K562 (cell line): ENCODE results near the gene DDR2. TPM values are rescaled to one million over a fixed set of nuclear protein-coding genes. Genes with fewer than 3 reads are reported as not detected.

ENCODE experiments used
- ATAC-seq: fragments of 200-7000 bp; cut with Tn5 transposase; 3 replicates; pipeline ENCODE4 v1.9.1; 2020; ENCODE audit warnings: moderate library complexity
- BruUV-seq: library from RNA; stranded (reverse); fragments of 400-500 nt; replicated peaks from 2 replicates; lab custom pipeline; 2021; lab: Mats Ljungman, UMichigan
- CTCF ChIA-PET: fragments of 300-600 bp; formaldehyde crosslinking; extraction: SDS; loops from one replicate; lab custom pipeline; 2021; ENCODE audit warnings: low intra/inter-chr PET ratio; lab: Yijun Ruan, JAX
- POLR2A ChIA-PET: fragments of 300-600, 350-650 bp; sonication (Branson Sonifier 250); formaldehyde crosslinking; extraction: SDS; loops from one replicate; lab custom pipeline; 2021; ENCODE audit warnings: antibody characterized with exemption, inconsistent platforms; lab: Yijun Ruan, JAX
- DNase-seq, 4 experiments: peaks; one replicate each; pipeline versions ENCODE4 v3.0.0 to v3.0.0-alpha.2; 2011 to 2018; ENCODE audit warnings: low spot score in 3 of 4, mixed read lengths in 3 of 4; ENCODE audit errors: extremely low read depth in 1 of 4
- FAIRE-seq: peaks from 2 replicates; lab custom pipeline; 2011; peaks lifted over from hg19 to GRCh38; lab: Jason Lieb, UNC
- H2AFZ ChIP-seq: 2 replicates; pipeline ENCODE4 v1.6.0; 2011; ENCODE audit warnings: low read depth, low read length, control low read depth, inconsistent platforms
- H3K27ac ChIP-seq: fragments of 200-600 bp; 3 replicates; pipeline ENCODE4 v1.8.0; 2011; ENCODE audit warnings: low read depth, mild to moderate bottlenecking, control low read depth, inconsistent platforms, low read length, moderate library complexity, mixed read lengths; ENCODE audit errors: extremely low read depth
- H3K27me3 ChIP-seq, 2 experiments: fragments of 300-600 bp in 1 of 2; 2 replicates in 1 of 2; 3 replicates in 1 of 2; pipeline versions ENCODE4 v1.6.0 to v1.8.0; 2011; ENCODE audit warnings: inconsistent platforms in 2 of 2, low read length in 2 of 2, mild to moderate bottlenecking in 1 of 2, mixed read lengths in 1 of 2, moderate library complexity in 1 of 2; ENCODE audit not compliant: control insufficient read depth in 2 of 2, insufficient read depth in 2 of 2
- H3K36me3 ChIP-seq: fragments of 300-600 bp; 3 replicates; pipeline ENCODE4 v1.8.0; 2011; ENCODE audit warnings: mild to moderate bottlenecking, low read length, inconsistent platforms; ENCODE audit not compliant: control insufficient read depth, insufficient read depth
- H3K4me1 ChIP-seq, 2 experiments: fragments of 200-600 bp in 1 of 2; replicated peaks in 1 of 2; 2 replicates in 1 of 2; 3 replicates in 1 of 2; pipeline versions ENCODE4 v1.5.1 to v1.8.0; 2011; ENCODE audit warnings: inconsistent platforms in 2 of 2, low read length in 2 of 2, mild to moderate bottlenecking in 1 of 2, mixed read lengths in 1 of 2, moderate library complexity in 1 of 2; ENCODE audit not compliant: control insufficient read depth in 2 of 2, insufficient read depth in 2 of 2
- H3K4me2 ChIP-seq: 2 replicates; pipeline ENCODE4 v1.6.1; 2011; ENCODE audit warnings: low read length, control low read depth, inconsistent platforms, mixed read lengths; ENCODE audit not compliant: insufficient read depth
- H3K4me3 ChIP-seq: fragments of 200-600 bp; sonication (generic), shearing (Covaris generic); 2 replicates; pipeline ENCODE4 v1.5.1; 2016; ENCODE audit warnings: control low read depth, inconsistent platforms
- H3K79me2 ChIP-seq: fragments of 200-600 bp; 3 replicates; pipeline ENCODE4 v1.8.0; 2011; ENCODE audit warnings: low read length, inconsistent platforms; ENCODE audit not compliant: control insufficient read depth, insufficient read depth
- H3K9ac ChIP-seq, 2 experiments: 2 replicates each; pipeline versions ENCODE4 v1.6.0 to v1.6.1; 2011; ENCODE audit warnings: low read depth in 2 of 2, low read length in 2 of 2, control low read depth in 1 of 2, inconsistent platforms in 1 of 2, mild to moderate bottlenecking in 1 of 2, mixed read lengths in 1 of 2; ENCODE audit not compliant: insufficient read depth in 1 of 2
- H3K9me1 ChIP-seq: one replicate; pipeline ENCODE4 v1.6.0; 2011; ENCODE audit warnings: inconsistent platforms, mild to moderate bottlenecking, low read length, moderate library complexity; ENCODE audit not compliant: control insufficient read depth, insufficient read depth
- H3K9me3 ChIP-seq: replicated peaks from 2 replicates; pipeline ENCODE4 v1.5.1; 2011; ENCODE audit warnings: low read depth, low read length, inconsistent platforms; ENCODE audit not compliant: control insufficient read depth, insufficient read depth
- H4K20me1 ChIP-seq: replicated peaks from 2 replicates; pipeline ENCODE4 v1.6.1; 2011; ENCODE audit warnings: low read length, inconsistent platforms, mixed read lengths; ENCODE audit not compliant: control insufficient read depth, insufficient read depth
- KAT7 ChIP-seq: sonication (generic); formaldehyde crosslinking; IDR thresholded peaks from 2 replicates; pipeline ENCODE4 v1.8.0; 2022; ENCODE audit warnings: missing genetic modification reagents, mild to moderate bottlenecking, borderline replicate concordance
- NCOA1 ChIP-seq: fragments of 450-650 bp; IDR thresholded peaks from 2 replicates; pipeline ENCODE4 v1.6.1; 2016; ENCODE audit warnings: low read depth
- NFXL1 ChIP-seq: fragments of 450-650 bp; formaldehyde crosslinking; IDR thresholded peaks from 2 replicates; pipeline ENCODE4 v1.4.0; 2021; ENCODE audit warnings: mild to moderate bottlenecking
- SMAD1 ChIP-seq: fragments of 150-350 bp; IDR thresholded peaks from 2 replicates; pipeline ENCODE4 v1.6.1; 2014; ENCODE audit warnings: low read length, low read depth; ENCODE audit not compliant: partially characterized antibody
- STAT5B ChIP-seq: fragments of 250-450 bp; sonication (Bioruptor Pico); IDR thresholded peaks from 2 replicates; pipeline ENCODE4 v1.8.0; 2021; ENCODE audit warnings: mild to moderate bottlenecking, inconsistent platforms
- ZEB2 ChIP-seq: fragments of 450-650 bp; IDR thresholded peaks from 2 replicates; pipeline ENCODE4 v1.6.1; 2016
- ZFP30 ChIP-seq: fragments of 250-450 bp; sonication (Bioruptor Pico); IDR thresholded peaks from 2 replicates; pipeline ENCODE4 v1.8.0; 2022; ENCODE audit warnings: moderate library complexity, mild to moderate bottlenecking, inconsistent platforms, borderline replicate concordance
- ZNF75A ChIP-seq: fragments of 450-650 bp; formaldehyde crosslinking; IDR thresholded peaks from 2 replicates; pipeline ENCODE4 v1.4.0; 2020; ENCODE audit warnings: mild to moderate bottlenecking
- WGBS: fragments of 100-300 bp; shearing (Covaris generic); methylation state at CpG from one replicate; pipeline ENCODE4 v1.1.6; 2016; ENCODE audit warnings: low coverage, mixed read lengths; ENCODE audit not compliant: insufficient coverage; ENCODE audit errors: missing lambda C conversion rate; 5-methylcytosine and 5-hydroxymethylcytosine counted together
- in situ Hi-C: fragments of 300-500 bp; cut with MboI; formaldehyde crosslinking; loops from 4 replicates; pipeline ENCODE4 v1.15.0; 2018; ENCODE audit warnings: inconsistent platforms, mixed read lengths
- intact Hi-C: fragments of 100-400 bp; cut with micrococcal nuclease; formaldehyde crosslinking; loops from 2 replicates; pipeline ENCODE4 v1.14.2; 2022
- polyA plus RNA-seq, 8 experiments: library from polyadenylated mRNA; depleted of rRNA in 4 of 8; stranded (reverse) in 5 of 8; unstranded in 3 of 8; fragments of >200 nt; fragmentation: Nextera tagmentation in 2 of 8; fragmentation: Illumina TruSeq in 1 of 8; extraction: Ambion mirVana in 2 of 8; extraction: Trizol in 1 of 8; gene quantifications; 2 replicates each; pipeline versions ENCODE4 v1.2.1 to v1.2.3, GENCODE V29; 2011 to 2014; ENCODE audit warnings: inconsistent platforms in 1 of 8, missing spikeins in 1 of 8
- total RNA-seq, 7 experiments: library from RNA; depleted of rRNA in 6 of 7; stranded (reverse); fragments of >200 nt in 6 of 7; fragmentation: Illumina TruSeq in 2 of 7; extraction: Trizol in 2 of 7; gene quantifications; 2 replicates each; pipeline versions ENCODE4 v1.2.1 to v1.2.3, GENCODE V29; 2011 to 2021; ENCODE audit warnings: low replicate concordance in 1 of 7
- TF ChIP-seq, protein P1 (sequence below): fragments of 250-450 bp; sonication (Bioruptor Pico); IDR thresholded peaks from 2 replicates; pipeline ENCODE4 v1.5.0; 2022; ENCODE audit warnings: mild to moderate bottlenecking
- TF ChIP-seq, protein P2 (sequence below), 2 experiments: fragments of 200-800 bp in 1 of 2; sonication (Bioruptor generic) in 1 of 2; sonication (generic) in 1 of 2; formaldehyde crosslinking in 1 of 2; IDR thresholded peaks in 1 of 2; conservative IDR thresholded peaks in 1 of 2; 2 replicates each; pipeline versions ENCODE4 v1.5.0 to v1.6.1; 2016 to 2020; ENCODE audit warnings: missing compliant biosample characterization in 1 of 2, missing genetic modification characterization in 1 of 2, missing genetic modification reagents in 1 of 2

DDR2 gene
- total and polyA plus RNA-seq, 9 of the 15 experiments (the other 6 are each of a cell fraction or from before 2014, with no cell fraction given): 0.36 to 2.0 (median 1.1) TPM

DNA sequence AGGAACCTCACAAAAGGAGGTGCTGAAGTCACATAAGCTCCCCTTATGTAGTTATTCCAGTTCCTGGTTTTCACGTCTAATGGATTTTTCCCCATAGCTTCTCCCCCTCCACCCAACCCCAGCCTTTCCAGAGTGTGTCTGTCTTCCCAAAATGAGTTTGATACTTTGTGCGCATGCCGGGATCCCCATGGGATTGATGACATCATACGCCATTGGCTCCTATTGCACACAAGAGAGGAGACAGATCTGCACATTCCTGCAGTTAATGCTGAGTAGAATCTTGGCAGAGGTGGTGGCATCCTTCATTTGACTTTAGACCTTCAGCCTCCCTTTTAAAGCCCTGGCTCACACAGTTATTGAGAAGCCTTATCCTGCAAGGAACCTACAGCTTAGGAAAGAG, 71.4 kb downstream of the DDR2 start:
- Histone ChIP-seq H4K20me1 (no peaks in the 10 kb centered on the region), H3K27ac (no peak overlapping the region), H3K27me3 (no peaks in the 10 kb centered on the region), H3K9ac (no peak overlapping the region), H3K36me3 (no peaks in the 10 kb centered on the region), H3K9me3 (no peaks in the 10 kb centered on the region), H3K4me3 (no peak overlapping the region), H3K79me2 (no peaks in the 10 kb centered on the region), H3K4me2 (no peak overlapping the region), H3K9me1 (no peaks in the 10 kb centered on the region), H2AFZ (no peak overlapping the region), H3K4me1 (no peaks in the 10 kb centered on the region)
- no TSS peak for BruUV-seq
- no peak for ATAC-seq
- no peak for FAIRE-seq
- intact Hi-C loops: no loop called here
- CTCF ChIA-PET: no interaction called here
- in situ Hi-C loops: no loop called here
- POLR2A ChIA-PET: interaction anchor here (0.7 to 1.2 kb wide), 2 partner anchors 10 to 12 kb away, joined by 3 to 4 read pairs; no protein-coding TSS in a partner anchor
- no peak for DNase-seq
- 56% methylated on average over 4 of the region's 4 CpGs for WGBS
- no peak for TF ChIP-seq ZEB2
- TF ChIP-seq STAT5B (CRISPR knock-in tag): no peak
- TF ChIP-seq KAT7 (CRISPR knock-in tag): no peak
- TF ChIP-seq SMAD1: no peak
- TF ChIP-seq ZNF75A: no peak
- TF ChIP-seq ZFP30 (CRISPR knock-in tag): no peak
- no peak for TF ChIP-seq NFXL1 (CRISPR knock-in tag)
- TF ChIP-seq, protein P1, sequence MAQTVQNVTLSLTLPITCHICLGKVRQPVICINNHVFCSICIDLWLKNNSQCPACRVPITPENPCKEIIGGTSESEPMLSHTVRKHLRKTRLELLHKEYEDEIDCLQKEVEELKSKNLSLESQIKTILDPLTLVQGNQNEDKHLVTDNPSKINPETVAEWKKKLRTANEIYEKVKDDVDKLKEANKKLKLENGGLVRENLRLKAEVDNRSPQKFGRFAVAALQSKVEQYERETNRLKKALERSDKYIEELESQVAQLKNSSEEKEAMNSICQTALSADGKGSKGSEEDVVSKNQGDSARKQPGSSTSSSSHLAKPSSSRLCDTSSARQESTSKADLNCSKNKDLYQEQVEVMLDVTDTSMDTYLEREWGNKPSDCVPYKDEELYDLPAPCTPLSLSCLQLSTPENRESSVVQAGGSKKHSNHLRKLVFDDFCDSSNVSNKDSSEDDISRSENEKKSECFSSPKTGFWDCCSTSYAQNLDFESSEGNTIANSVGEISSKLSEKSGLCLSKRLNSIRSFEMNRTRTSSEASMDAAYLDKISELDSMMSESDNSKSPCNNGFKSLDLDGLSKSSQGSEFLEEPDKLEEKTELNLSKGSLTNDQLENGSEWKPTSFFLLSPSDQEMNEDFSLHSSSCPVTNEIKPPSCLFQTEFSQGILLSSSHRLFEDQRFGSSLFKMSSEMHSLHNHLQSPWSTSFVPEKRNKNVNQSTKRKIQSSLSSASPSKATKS (CRISPR knock-in tag): no peak
- TF ChIP-seq, protein P2, sequence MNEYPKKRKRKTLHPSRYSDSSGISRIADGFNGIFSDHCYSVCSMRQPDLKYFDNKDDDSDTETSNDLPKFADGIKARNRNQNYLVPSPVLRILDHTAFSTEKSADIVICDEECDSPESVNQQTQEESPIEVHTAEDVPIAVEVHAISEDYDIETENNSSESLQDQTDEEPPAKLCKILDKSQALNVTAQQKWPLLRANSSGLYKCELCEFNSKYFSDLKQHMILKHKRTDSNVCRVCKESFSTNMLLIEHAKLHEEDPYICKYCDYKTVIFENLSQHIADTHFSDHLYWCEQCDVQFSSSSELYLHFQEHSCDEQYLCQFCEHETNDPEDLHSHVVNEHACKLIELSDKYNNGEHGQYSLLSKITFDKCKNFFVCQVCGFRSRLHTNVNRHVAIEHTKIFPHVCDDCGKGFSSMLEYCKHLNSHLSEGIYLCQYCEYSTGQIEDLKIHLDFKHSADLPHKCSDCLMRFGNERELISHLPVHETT (CRISPR knock-in tag; conservative IDR thresholded peaks at IDR 0.05 in 1 of 2, IDR thresholded peaks at IDR 0.05 in 1 of 2): no peak
- TF ChIP-seq NCOA1: no peak
